ENCODE measurements around the gene TMEM167A.

TMEM167A gene

GRCh38 chr5:83035373-83036100 is 41.7 kb downstream of the TMEM167A start:
- Histone ChIP-seq H3K9me3 (ENCODE audit: control insufficient read depth in 2 of 2, low read length in 2 of 2) (no peaks in the 10 kb centered on the region), H3K27me3 (ENCODE audit: control insufficient read depth in 1 of 2, insufficient read depth in 2 of 2, low read length in 2 of 2) (no peaks in the 10 kb centered on the region), H3K9ac (ENCODE audit: low read length in 2 of 2) (no peak overlapping the region), H3K36me3 (ENCODE audit: control insufficient read depth in 2 of 2, insufficient read depth in 2 of 2, low read length in 2 of 2) (no peaks in the 10 kb centered on the region), H3K4me1 (ENCODE audit: control insufficient read depth, insufficient read depth, low read length) (peaks cover 6% of the 10 kb centered on the region), H3K4me3 (ENCODE audit: low read length in 2 of 2) (no peak overlapping the region), H3K27ac (ENCODE audit: low read length) (no peak overlapping the region)

GRCh38 chr5:83034528-83035207 is 42.5 kb downstream of the TMEM167A start:
- no peaks in the 10 kb centered on the region for H3K27me3 ChIP-seq (ENCODE audit: control insufficient read depth in 1 of 2, insufficient read depth in 2 of 2, low read length in 2 of 2)
- no peak overlapping the region for H3K9ac ChIP-seq (ENCODE audit: low read length in 2 of 2)
- H3K4me1 ChIP-seq (ENCODE audit: control insufficient read depth, insufficient read depth, low read length) = peaks cover 6% of the 10 kb centered on the region
- H3K9me3 ChIP-seq (ENCODE audit: control insufficient read depth in 2 of 2, low read length in 2 of 2) = no peaks in the 10 kb centered on the region
- H3K27ac ChIP-seq (ENCODE audit: low read length) = no peak overlapping the region
- no peaks in the 10 kb centered on the region for H3K36me3 ChIP-seq (ENCODE audit: control insufficient read depth in 2 of 2, insufficient read depth in 2 of 2, low read length in 2 of 2)
- H3K4me3 ChIP-seq (ENCODE audit: low read length in 2 of 2) = no peak overlapping the region

- no peaks in the 10 kb centered on the region for H3K27me3 ChIP-seq (ENCODE audit: control insufficient read depth in 1 of 2, insufficient read depth in 2 of 2, low read length in 2 of 2)
- no peaks in the 10 kb centered on the region for H3K36me3 ChIP-seq (ENCODE audit: control insufficient read depth in 2 of 2, insufficient read depth in 2 of 2, low read length in 2 of 2)
- no peak overlapping the region for H3K4me3 ChIP-seq (ENCODE audit: low read length in 2 of 2)
- no peak overlapping the region for H3K9ac ChIP-seq (ENCODE audit: low read length in 2 of 2)
- peaks cover 6% of the 10 kb centered on the region for H3K4me1 ChIP-seq (ENCODE audit: control insufficient read depth, insufficient read depth, low read length)
- no peak overlapping the region for H3K27ac ChIP-seq (ENCODE audit: low read length)
- H3K9me3 ChIP-seq (ENCODE audit: control insufficient read depth in 2 of 2, low read length in 2 of 2) = no peaks in the 10 kb centered on the region
These were observed 43.2 kb downstream of the TMEM167A start for GRCh38 chr5:83034036-83034435.

GRCh38 chr5:83031381-83031780 is 45.8 kb downstream of the TMEM167A start:
- Histone ChIP-seq H3K9me3 (ENCODE audit: control insufficient read depth in 2 of 2, low read length in 2 of 2) (no peaks in the 10 kb centered on the region), H3K4me3 (ENCODE audit: low read length in 2 of 2) (no peak overlapping the region), H3K36me3 (ENCODE audit: control insufficient read depth in 2 of 2, insufficient read depth in 2 of 2, low read length in 2 of 2) (no peaks in the 10 kb centered on the region), H3K27ac (ENCODE audit: low read length) (no peak overlapping the region), H3K4me1 (ENCODE audit: control insufficient read depth, insufficient read depth, low read length) (peaks cover 6% of the 10 kb centered on the region), H3K9ac (ENCODE audit: low read length in 2 of 2) (no peak overlapping the region), H3K27me3 (ENCODE audit: control insufficient read depth in 1 of 2, insufficient read depth in 2 of 2, low read length in 2 of 2) (no peaks in the 10 kb centered on the region)

- Histone ChIP-seq H3K4me3 (ENCODE audit: low read length in 2 of 2) (no peak overlapping the region), H3K4me1 (ENCODE audit: control insufficient read depth, insufficient read depth, low read length) (no peaks in the 10 kb centered on the region), H3K9ac (ENCODE audit: low read length in 2 of 2) (no peak overlapping the region), H3K36me3 (ENCODE audit: control insufficient read depth in 2 of 2, insufficient read depth in 2 of 2, low read length in 2 of 2) (no peaks in the 10 kb centered on the region), H3K27me3 (ENCODE audit: control insufficient read depth in 1 of 2, insufficient read depth in 2 of 2, low read length in 2 of 2) (no peaks in the 10 kb centered on the region), H3K27ac (ENCODE audit: low read length) (no peak overlapping the region), H3K9me3 (ENCODE audit: control insufficient read depth in 2 of 2, low read length in 2 of 2) (no peaks in the 10 kb centered on the region)
These were observed 47.3 kb downstream of the TMEM167A start for GRCh38 chr5:83029912-83030311.

GRCh38 chr5:83026930-83027687 is 50.1 kb downstream of the TMEM167A start:
- no peaks in the 10 kb centered on the region for H3K36me3 ChIP-seq (ENCODE audit: control insufficient read depth in 2 of 2, insufficient read depth in 2 of 2, low read length in 2 of 2)
- no peaks in the 10 kb centered on the region for H3K4me1 ChIP-seq (ENCODE audit: control insufficient read depth, insufficient read depth, low read length)
- no peaks in the 10 kb centered on the region for H3K27me3 ChIP-seq (ENCODE audit: control insufficient read depth in 1 of 2, insufficient read depth in 2 of 2, low read length in 2 of 2)
- no peak overlapping the region for H3K4me3 ChIP-seq (ENCODE audit: low read length in 2 of 2)
- H3K9ac ChIP-seq (ENCODE audit: low read length in 2 of 2) = no peak overlapping the region
- H3K9me3 ChIP-seq (ENCODE audit: control insufficient read depth in 2 of 2, low read length in 2 of 2) = no peaks in the 10 kb centered on the region
- H3K27ac ChIP-seq (ENCODE audit: low read length) = no peak overlapping the region

GRCh38 chr5:83026516-83026915 is 50.7 kb downstream of the TMEM167A start:
- Histone ChIP-seq H3K4me1 (ENCODE audit: control insufficient read depth, insufficient read depth, low read length) (no peaks in the 10 kb centered on the region), H3K36me3 (ENCODE audit: control insufficient read depth in 2 of 2, insufficient read depth in 2 of 2, low read length in 2 of 2) (no peaks in the 10 kb centered on the region), H3K4me3 (ENCODE audit: low read length in 2 of 2) (no peak overlapping the region), H3K9ac (ENCODE audit: low read length in 2 of 2) (no peak overlapping the region), H3K9me3 (ENCODE audit: control insufficient read depth in 2 of 2, low read length in 2 of 2) (no peaks in the 10 kb centered on the region), H3K27me3 (ENCODE audit: control insufficient read depth in 1 of 2, insufficient read depth in 2 of 2, low read length in 2 of 2) (no peaks in the 10 kb centered on the region), H3K27ac (ENCODE audit: low read length) (no peak overlapping the region)

- H3K27ac ChIP-seq (ENCODE audit: low read length) = no peak overlapping the region
- H3K27me3 ChIP-seq (ENCODE audit: control insufficient read depth in 1 of 2, insufficient read depth in 2 of 2, low read length in 2 of 2) = no peaks in the 10 kb centered on the region
- H3K4me3 ChIP-seq (ENCODE audit: low read length in 2 of 2) = no peak overlapping the region
- no peak overlapping the region for H3K9ac ChIP-seq (ENCODE audit: low read length in 2 of 2)
- H3K4me1 ChIP-seq (ENCODE audit: control insufficient read depth, insufficient read depth, low read length) = no peaks in the 10 kb centered on the region
- no peaks in the 10 kb centered on the region for H3K9me3 ChIP-seq (ENCODE audit: control insufficient read depth in 2 of 2, low read length in 2 of 2)
- H3K36me3 ChIP-seq (ENCODE audit: control insufficient read depth in 2 of 2, insufficient read depth in 2 of 2, low read length in 2 of 2) = no peaks in the 10 kb centered on the region
These were observed 51.3 kb downstream of the TMEM167A start for GRCh38 chr5:83025690-83026478.

DNA sequence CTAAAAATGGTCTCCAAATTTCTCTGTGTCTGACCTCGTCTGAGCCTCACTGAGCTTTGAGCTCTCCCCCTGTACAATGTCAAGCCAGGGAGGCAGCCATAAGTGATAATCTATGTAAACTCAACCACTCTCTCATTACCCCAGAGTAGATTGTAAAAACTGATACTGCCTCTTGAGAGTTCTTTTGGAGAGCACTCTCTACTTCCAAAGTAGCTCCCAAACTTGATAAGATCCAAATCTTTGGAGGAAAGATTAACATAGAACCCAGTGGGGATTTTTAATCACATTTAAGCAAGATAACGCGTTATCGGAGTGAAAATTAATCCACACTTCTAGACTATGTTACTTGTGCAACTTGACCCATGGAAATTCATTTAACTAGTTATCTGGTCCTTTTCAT is 54.9 kb downstream of the TMEM167A start:
- Histone ChIP-seq H3K9ac (ENCODE audit: low read length in 2 of 2) (no peak overlapping the region), H3K27ac (ENCODE audit: low read length) (no peak overlapping the region), H3K36me3 (ENCODE audit: control insufficient read depth in 2 of 2, insufficient read depth in 2 of 2, low read length in 2 of 2) (no peaks in the 10 kb centered on the region), H3K9me3 (ENCODE audit: control insufficient read depth in 2 of 2, low read length in 2 of 2) (no peaks in the 10 kb centered on the region), H3K4me1 (ENCODE audit: control insufficient read depth, insufficient read depth, low read length) (no peaks in the 10 kb centered on the region), H3K27me3 (ENCODE audit: control insufficient read depth in 1 of 2, insufficient read depth in 2 of 2, low read length in 2 of 2) (no peaks in the 10 kb centered on the region), H3K4me3 (ENCODE audit: low read length in 2 of 2) (no peak overlapping the region)

GRCh38 chr5:83015676-83016075 is 61.5 kb downstream of the TMEM167A start:
- Histone ChIP-seq H3K36me3 (ENCODE audit: control insufficient read depth in 2 of 2, insufficient read depth in 2 of 2, low read length in 2 of 2) (no peaks in the 10 kb centered on the region), H3K27me3 (ENCODE audit: control insufficient read depth in 1 of 2, insufficient read depth in 2 of 2, low read length in 2 of 2) (no peaks in the 10 kb centered on the region), H3K4me3 (ENCODE audit: low read length in 2 of 2) (no peak overlapping the region), H3K9me3 (ENCODE audit: control insufficient read depth in 2 of 2, low read length in 2 of 2) (no peaks in the 10 kb centered on the region), H3K4me1 (ENCODE audit: control insufficient read depth, insufficient read depth, low read length) (no peaks in the 10 kb centered on the region), H3K9ac (ENCODE audit: low read length in 2 of 2) (no peak overlapping the region), H3K27ac (ENCODE audit: low read length) (no peak overlapping the region)
